Activated T-cell treated with anti-CD3 and anti-CD28 coated beads, Interleukin-2, amount 50 U/mL, for 4 hours (primary cell): ENCODE measurements around the gene NAALADL2. TPM values are rescaled to one million over a fixed set of nuclear protein-coding genes. Genes with fewer than 3 reads are reported as not detected.
"Not testable (repeated sequence)": the region's sequence is repeated elsewhere in the genome, so short reads cannot be mapped to it uniquely, and the experiment has no call there.

ENCODE experiments used
- ATAC-seq, 2 donors: fragments of 200-7000 bp; cut with Tn5 transposase; one replicate each; pipeline ENCODE4 v1.10.0; 2021
- DNase-seq: peaks from one replicate; pipeline ENCODE4 v3.0.0-alpha.2; 2020
- H3K27me3 Mint-ChIP-seq: one replicate; pipeline ENCODE4 v1.8.0; 2021; ENCODE audit warnings: low read depth, mixed read lengths
- H3K36me3 Mint-ChIP-seq: one replicate; pipeline ENCODE4 v1.8.0; 2022; ENCODE audit warnings: mixed read lengths; ENCODE audit not compliant: insufficient read depth
- H3K4me1 Mint-ChIP-seq: one replicate; pipeline ENCODE4 v1.8.0; 2021; ENCODE audit warnings: low read depth, mixed read lengths
- H3K4me3 Mint-ChIP-seq: one replicate; pipeline ENCODE4 v1.8.0; 2021; ENCODE audit warnings: mild to moderate bottlenecking, moderate library complexity, mixed read lengths
- H3K9me3 Mint-ChIP-seq: one replicate; pipeline ENCODE4 v1.8.0; 2021; ENCODE audit warnings: mixed read lengths
- total RNA-seq, 3 donors: library from RNA; stranded (reverse); gene quantifications; one replicate each; pipeline ENCODE4 v1.2.1, GENCODE V29; 2021

NAALADL2 gene
- total RNA-seq, 3 donors from 2014 or later: 0.26 to 0.33 (median 0.33) TPM

DNA sequence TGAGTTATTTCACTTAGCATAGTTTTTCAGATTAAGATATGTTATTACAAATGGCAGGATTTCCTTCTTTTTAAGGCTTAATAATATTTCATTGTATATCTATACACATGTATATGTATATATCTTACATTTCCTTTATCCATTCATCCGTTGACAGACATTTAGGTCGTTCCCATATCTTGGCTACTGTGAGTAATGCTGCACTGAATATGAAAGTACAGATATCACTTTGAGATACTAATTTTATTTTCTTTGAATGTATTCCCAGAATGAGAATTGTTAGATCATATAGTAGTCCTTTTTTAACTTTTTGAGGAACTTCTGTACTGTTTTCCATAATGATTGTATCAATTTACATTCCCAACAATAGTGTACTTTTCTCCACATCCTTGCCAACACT lies 270.4 kb downstream of the NAALADL2 start:
- H3K9me3 Mint-ChIP-seq: peaks cover 11% of the 10 kb centered on the region
- no peak for DNase-seq
- H3K27me3 Mint-ChIP-seq: no peaks in the 10 kb centered on the region
- no peaks in the 10 kb centered on the region for H3K4me1 Mint-ChIP-seq
- H3K36me3 Mint-ChIP-seq: no peaks in the 10 kb centered on the region
- no peak for ATAC-seq
- no peak overlapping the region for H3K4me3 Mint-ChIP-seq

- H3K27me3 Mint-ChIP-seq, H3K9me3 Mint-ChIP-seq, H3K4me3 Mint-ChIP-seq, H3K36me3 Mint-ChIP-seq, DNase-seq, H3K4me1 Mint-ChIP-seq, ATAC-seq: not testable (repeated sequence)
Measured at GRCh38 chr3:175131866-175132265, 272.7 kb downstream of the NAALADL2 start.

DNA sequence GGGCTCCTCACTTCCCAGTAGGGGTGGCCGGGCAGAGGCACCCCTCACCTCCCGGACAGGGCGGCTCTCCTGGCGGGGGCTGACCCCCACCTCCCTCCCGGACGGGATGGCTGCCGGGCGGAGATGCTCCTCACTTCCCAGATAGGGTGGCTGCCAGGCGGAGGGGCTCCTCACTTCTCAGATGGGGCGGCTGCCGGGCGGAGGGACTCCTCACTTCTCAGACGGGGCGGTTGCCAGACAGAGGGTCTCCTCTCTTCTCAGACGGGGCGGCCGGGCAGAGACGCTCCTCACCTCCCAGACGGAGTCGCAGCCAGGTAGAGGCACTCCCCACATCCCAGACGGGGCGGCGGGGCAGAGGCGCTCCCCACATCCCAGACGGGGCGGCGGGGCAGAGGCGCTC lies 273.6 kb downstream of the NAALADL2 start:
- ATAC-seq, H3K9me3 Mint-ChIP-seq, DNase-seq, H3K4me1 Mint-ChIP-seq, H3K36me3 Mint-ChIP-seq, H3K4me3 Mint-ChIP-seq, H3K27me3 Mint-ChIP-seq: not testable (repeated sequence)

DNA sequence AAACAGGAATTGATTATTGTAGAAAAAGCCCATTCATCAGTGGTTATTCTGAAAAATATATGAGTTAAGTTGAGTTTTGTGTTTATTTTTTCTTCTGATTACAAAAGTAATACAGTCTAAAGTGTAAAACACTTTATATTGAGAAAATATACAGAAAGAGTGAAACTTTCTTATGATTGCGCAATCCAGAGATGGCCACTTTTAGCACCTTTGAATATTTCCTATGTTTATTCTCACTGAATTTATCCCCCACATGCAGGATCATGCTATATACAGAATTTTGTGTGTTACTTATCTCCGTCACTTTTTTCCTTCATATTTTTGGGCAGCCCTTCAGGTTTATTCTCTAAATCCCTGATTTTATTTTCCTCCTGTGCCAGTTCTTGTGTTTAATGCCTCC lies 285.2 kb downstream of the NAALADL2 start:
- DNase-seq (no peak), ATAC-seq (no peak)
- no peaks in the 10 kb centered on the region for H3K36me3 Mint-ChIP-seq
- H3K27me3 Mint-ChIP-seq: no peaks in the 10 kb centered on the region
- no peaks in the 10 kb centered on the region for H3K4me1 Mint-ChIP-seq
- H3K9me3 Mint-ChIP-seq: peaks cover 14% of the 10 kb centered on the region
- no peak overlapping the region for H3K4me3 Mint-ChIP-seq

- no peak for DNase-seq
- Mint-ChIP-seq H3K4me3 (no peak overlapping the region), H3K27me3 (no peaks in the 10 kb centered on the region), H3K9me3 (peaks cover 3% of the 10 kb centered on the region), H3K4me1 (no peaks in the 10 kb centered on the region), H3K36me3 (no peaks in the 10 kb centered on the region)
- ATAC-seq: no peak
Measured at GRCh38 chr3:175146258-175146657, 287.1 kb downstream of the NAALADL2 start.

DNA sequence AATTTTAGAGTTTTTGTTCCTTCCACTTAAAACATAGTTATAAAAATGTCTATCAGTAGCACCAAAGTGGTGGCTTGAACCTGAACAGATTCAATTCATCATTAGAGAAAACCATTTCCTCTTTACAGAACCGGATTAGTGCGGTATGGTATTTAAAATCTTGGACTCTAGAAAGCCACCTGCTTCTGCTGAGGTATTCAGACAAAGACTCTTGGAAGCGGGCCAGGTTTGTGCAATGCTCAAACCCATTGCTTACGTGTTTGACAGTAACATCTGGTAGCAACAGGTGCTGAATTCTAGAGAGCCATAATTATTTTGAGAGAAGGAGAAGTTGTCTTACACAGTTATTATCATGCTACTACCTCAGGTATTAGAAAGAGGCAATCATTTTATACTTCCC lies 290.5 kb downstream of the NAALADL2 start:
- H3K9me3 Mint-ChIP-seq: peaks cover 3% of the 10 kb centered on the region
- H3K27me3 Mint-ChIP-seq: no peaks in the 10 kb centered on the region
- no peak overlapping the region for H3K4me3 Mint-ChIP-seq
- no peaks in the 10 kb centered on the region for H3K4me1 Mint-ChIP-seq
- no peaks in the 10 kb centered on the region for H3K36me3 Mint-ChIP-seq
- DNase-seq (no peak), ATAC-seq (no peak)

DNA sequence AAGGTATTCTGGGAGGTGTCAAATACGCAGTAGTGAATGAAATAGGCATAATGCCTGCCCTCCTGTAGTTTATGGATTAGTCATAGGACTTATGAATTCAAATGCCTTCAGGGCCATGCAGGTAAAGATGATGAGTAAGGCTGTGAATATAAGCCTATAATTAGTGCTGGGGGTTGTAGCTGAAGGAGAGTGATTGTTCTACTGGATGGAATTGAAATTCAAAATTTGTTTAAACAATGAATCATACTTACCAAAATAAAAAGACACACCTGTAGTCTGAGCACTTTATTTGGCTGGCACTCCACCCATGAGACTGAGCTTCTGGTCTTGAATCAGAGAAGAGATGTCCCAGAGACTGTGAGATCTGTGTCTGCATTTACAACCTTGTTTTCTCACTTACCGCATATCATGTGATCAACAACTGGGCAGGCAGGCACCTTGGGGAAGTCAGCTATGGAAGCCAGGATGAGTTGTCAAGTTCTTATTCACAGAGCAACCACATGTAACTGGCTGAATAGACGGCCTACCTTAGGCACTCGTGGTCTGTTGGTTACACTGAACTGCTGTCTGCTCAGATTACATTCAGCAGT lies 291.8 kb downstream of the NAALADL2 start:
- DNase-seq (no peak), ATAC-seq (no peak)
- Mint-ChIP-seq H3K4me1 (no peaks in the 10 kb centered on the region), H3K36me3 (no peaks in the 10 kb centered on the region), H3K27me3 (no peaks in the 10 kb centered on the region), H3K9me3 (peaks cover 3% of the 10 kb centered on the region), H3K4me3 (no peak overlapping the region)

DNA sequence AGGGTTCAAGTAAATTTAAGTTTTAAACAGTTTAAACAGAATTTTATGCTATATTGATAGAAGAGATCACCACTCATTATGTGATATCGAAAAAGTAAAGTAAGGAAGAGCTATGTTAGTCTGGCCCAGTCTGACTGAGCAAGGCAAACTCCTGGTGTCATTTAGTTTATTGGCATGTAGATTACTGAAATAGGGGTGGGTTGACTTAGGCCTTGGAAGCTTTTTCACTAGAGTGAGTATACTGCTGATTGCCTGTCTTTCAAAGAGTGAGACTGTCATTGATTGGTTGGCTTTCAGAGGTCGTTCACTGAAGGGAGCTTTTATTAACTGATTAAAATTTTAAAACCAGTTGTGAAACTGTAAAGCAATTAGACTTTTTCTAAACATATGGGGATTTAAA lies 294.5 kb downstream of the NAALADL2 start:
- H3K9me3 Mint-ChIP-seq: no peaks in the 10 kb centered on the region
- H3K27me3 Mint-ChIP-seq: no peaks in the 10 kb centered on the region
- H3K36me3 Mint-ChIP-seq: no peaks in the 10 kb centered on the region
- no peak for ATAC-seq
- no peak for DNase-seq
- H3K4me3 Mint-ChIP-seq: no peak overlapping the region
- H3K4me1 Mint-ChIP-seq: no peaks in the 10 kb centered on the region

DNA sequence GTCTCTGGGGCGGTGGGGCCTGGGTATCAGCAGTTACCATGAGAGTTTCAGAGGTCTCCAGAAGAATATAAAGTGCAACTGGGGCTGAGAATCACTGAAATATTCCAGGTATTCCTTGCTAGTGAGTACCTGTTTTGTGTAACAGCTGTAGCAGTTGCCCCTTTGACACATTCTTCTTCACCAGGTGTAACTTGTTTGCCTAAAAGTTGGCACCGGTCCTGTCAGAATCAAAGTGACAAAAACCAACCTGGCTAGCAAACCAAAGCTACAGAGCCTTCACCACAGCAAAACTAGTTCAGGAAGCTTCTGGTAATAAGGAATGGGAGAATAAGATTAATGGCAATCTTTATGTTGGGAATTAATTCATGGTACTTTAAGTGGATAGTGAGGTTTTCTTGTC lies 296.0 kb downstream of the NAALADL2 start:
- Mint-ChIP-seq H3K4me3 (no peak overlapping the region), H3K36me3 (no peaks in the 10 kb centered on the region), H3K9me3 (no peaks in the 10 kb centered on the region), H3K4me1 (no peaks in the 10 kb centered on the region), H3K27me3 (no peaks in the 10 kb centered on the region)
- no peak for ATAC-seq
- DNase-seq: no peak

DNA sequence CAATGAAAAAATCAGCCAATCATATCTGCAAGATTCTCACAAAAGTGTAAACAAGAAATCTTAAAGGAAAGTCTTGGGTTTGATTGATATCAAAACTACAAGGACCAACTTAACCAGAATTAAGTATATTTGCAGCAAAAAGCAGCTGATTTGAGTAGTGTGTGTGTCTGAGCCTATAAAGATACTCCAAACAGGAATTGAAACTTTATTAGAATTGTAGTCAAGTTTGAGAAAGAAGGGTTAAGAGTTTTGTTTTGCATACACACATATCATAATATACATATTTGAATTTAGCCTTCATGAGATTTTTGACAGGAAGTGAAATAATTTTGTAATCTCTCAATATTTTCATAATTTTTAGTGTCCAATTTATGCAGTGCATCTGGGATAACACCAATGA lies 300.1 kb downstream of the NAALADL2 start:
- Mint-ChIP-seq H3K36me3 (no peaks in the 10 kb centered on the region), H3K4me3 (no peak overlapping the region), H3K27me3 (no peaks in the 10 kb centered on the region), H3K9me3 (no peaks in the 10 kb centered on the region), H3K4me1 (no peaks in the 10 kb centered on the region)
- ATAC-seq: no peak
- no peak for DNase-seq

DNA sequence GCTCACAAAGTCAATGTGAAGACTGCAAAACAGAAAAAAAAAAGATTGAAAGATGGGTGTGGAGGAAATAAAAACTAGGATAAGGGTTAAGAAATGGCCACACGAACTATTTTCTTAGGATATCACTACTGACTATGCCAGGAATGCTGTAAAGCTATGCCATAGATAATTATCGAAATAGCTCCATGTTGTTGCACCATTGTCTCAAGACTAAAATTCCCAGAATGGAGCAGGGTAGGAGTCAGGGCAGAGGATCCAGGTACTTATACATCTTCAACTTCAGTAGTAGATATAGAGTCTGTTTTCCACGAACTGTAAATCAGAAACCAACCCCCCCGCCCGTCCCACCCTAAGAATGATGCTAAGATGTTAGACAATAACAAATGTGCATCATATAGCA lies 302.2 kb downstream of the NAALADL2 start:
- no peaks in the 10 kb centered on the region for H3K4me1 Mint-ChIP-seq
- DNase-seq (no peak), ATAC-seq (no peak)
- no peaks in the 10 kb centered on the region for H3K36me3 Mint-ChIP-seq
- no peaks in the 10 kb centered on the region for H3K27me3 Mint-ChIP-seq
- H3K9me3 Mint-ChIP-seq: no peaks in the 10 kb centered on the region
- no peak overlapping the region for H3K4me3 Mint-ChIP-seq

DNA sequence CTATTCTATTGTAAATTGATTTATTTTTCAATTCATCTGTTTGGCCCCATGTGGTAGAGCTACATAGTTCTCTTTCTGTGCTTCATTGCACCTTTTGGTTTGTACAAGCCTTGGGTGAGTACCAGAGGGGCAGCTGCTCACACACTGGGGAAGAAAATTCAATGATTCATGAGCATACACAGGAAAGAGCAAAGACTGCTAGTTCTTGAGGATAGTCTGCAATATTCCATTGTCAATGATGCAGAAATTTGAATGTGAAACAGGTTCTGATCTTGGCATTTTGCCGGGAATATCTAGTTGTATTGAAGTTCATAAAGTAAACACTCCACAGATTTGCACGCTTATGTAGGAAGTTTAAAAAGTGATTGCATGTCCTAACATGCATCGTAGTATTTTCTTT lies 304.6 kb downstream of the NAALADL2 start:
- ATAC-seq: no peak
- H3K27me3 Mint-ChIP-seq: no peaks in the 10 kb centered on the region
- no peaks in the 10 kb centered on the region for H3K9me3 Mint-ChIP-seq
- no peak overlapping the region for H3K4me3 Mint-ChIP-seq
- H3K36me3 Mint-ChIP-seq: no peaks in the 10 kb centered on the region
- DNase-seq: no peak
- no peaks in the 10 kb centered on the region for H3K4me1 Mint-ChIP-seq

- not testable (repeated sequence) for H3K9me3 Mint-ChIP-seq, ATAC-seq, H3K4me1 Mint-ChIP-seq, DNase-seq, H3K4me3 Mint-ChIP-seq, H3K36me3 Mint-ChIP-seq, H3K27me3 Mint-ChIP-seq
Measured at GRCh38 chr3:175173117-175173516, 314.0 kb downstream of the NAALADL2 start.

GRCh38 chr3:175176556-175176955 lies 317.4 kb downstream of the NAALADL2 start:
- ATAC-seq (no peak), DNase-seq (no peak)
- no peaks in the 10 kb centered on the region for H3K4me1 Mint-ChIP-seq
- H3K4me3 Mint-ChIP-seq: no peak overlapping the region
- H3K36me3 Mint-ChIP-seq: no peaks in the 10 kb centered on the region
- H3K27me3 Mint-ChIP-seq: no peaks in the 10 kb centered on the region
- H3K9me3 Mint-ChIP-seq: peaks cover 8% of the 10 kb centered on the region

DNA sequence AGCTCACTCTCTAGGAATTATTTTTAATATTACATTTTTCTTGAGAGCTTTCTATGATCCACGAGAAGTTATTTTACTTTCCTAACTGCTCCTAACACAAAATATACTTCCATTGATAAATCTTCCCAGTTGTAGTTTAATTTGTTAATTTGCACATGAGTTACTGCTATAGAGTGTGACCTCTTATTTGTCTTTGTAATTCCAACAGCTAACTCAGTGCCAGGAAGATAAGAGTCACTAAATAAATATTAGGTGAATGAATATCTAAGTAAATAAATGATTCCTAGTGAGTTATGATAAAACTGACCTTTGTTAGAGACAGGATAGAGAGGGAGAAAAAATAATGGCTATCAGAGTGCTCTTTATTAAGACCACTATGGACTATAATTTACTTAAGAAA lies 319.9 kb downstream of the NAALADL2 start:
- no peak for ATAC-seq
- H3K4me3 Mint-ChIP-seq: no peak overlapping the region

DNA sequence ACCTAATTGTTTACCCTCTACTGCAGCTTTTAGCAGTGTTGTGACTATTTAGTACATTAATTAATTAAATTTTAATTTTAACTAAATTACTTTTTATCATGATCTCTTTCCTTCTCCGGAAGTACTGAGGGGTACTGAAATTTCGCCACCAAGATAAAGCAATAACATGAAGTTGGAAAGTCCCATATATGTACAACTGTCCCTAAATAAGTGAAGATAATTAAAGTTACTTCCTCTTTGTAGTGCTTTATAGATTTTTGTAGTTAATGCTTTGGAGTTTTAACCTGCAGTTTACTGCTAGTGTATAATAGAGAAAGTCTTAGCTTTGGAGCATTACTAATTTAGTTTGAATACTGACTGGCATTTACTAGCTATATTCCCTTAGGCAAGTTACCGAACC lies 325.3 kb downstream of the NAALADL2 start:
- Mint-ChIP-seq H3K9me3 (peaks cover 3% of the 10 kb centered on the region), H3K27me3 (no peaks in the 10 kb centered on the region), H3K36me3 (no peaks in the 10 kb centered on the region), H3K4me1 (no peaks in the 10 kb centered on the region), H3K4me3 (no peak overlapping the region)
- ATAC-seq: no peak
- DNase-seq: no peak

More for the DNA sequence above, 319.9 kb downstream of the NAALADL2 start:
- H3K9me3 Mint-ChIP-seq: peaks cover 5% of the 10 kb centered on the region
- H3K27me3 Mint-ChIP-seq: no peaks in the 10 kb centered on the region
- DNase-seq: no peak
- no peaks in the 10 kb centered on the region for H3K4me1 Mint-ChIP-seq
- no peaks in the 10 kb centered on the region for H3K36me3 Mint-ChIP-seq
